Kidney (tissue), 14 donors: ENCODE data around the gene HEYL. TPM values are rescaled to one million over a fixed set of nuclear protein-coding genes. Genes with fewer than 3 reads are reported as not detected.

Experiments
- DNase-seq, 5 donors: peaks; one replicate each; pipeline ENCODE4 v3.0.0-alpha.2; 2013 to 2020
- FAIRE-seq: peaks from 2 replicates; lab custom pipeline; 2012; peaks lifted over from hg19 to GRCh38; lab: Jason Lieb, UNC
- H3K27ac ChIP-seq, 2 donors: one replicate each; pipeline ENCODE4 v1.7.0; 2013; ENCODE audit warnings: low read depth in 2 of 2, low read length in 2 of 2, inconsistent platforms in 1 of 2
- H3K27me3 ChIP-seq: one replicate; pipeline ENCODE4 v1.7.1; 2013; ENCODE audit warnings: low read length, inconsistent platforms; ENCODE audit not compliant: control insufficient read depth, insufficient read depth
- H3K36me3 ChIP-seq, 3 donors: one replicate each; pipeline versions ENCODE4 v1.7.0 to v1.7.1; 2013; ENCODE audit warnings: low read length in 3 of 3, control low read depth in 1 of 3, inconsistent platforms in 1 of 3; ENCODE audit not compliant: insufficient read depth in 3 of 3, control insufficient read depth in 2 of 3
- H3K4me1 ChIP-seq, 3 donors: one replicate each; pipeline versions ENCODE4 v1.7.0 to v1.7.1; 2013; ENCODE audit warnings: low read length in 3 of 3, inconsistent platforms in 1 of 3, low read depth in 1 of 3; ENCODE audit not compliant: control insufficient read depth in 2 of 3, insufficient read depth in 2 of 3
- H3K4me3 ChIP-seq, 3 donors: one replicate each; pipeline versions ENCODE4 v1.7.0 to v1.8.1; 2013; ENCODE audit warnings: low read length in 3 of 3, control low read depth in 1 of 3, inconsistent platforms in 1 of 3
- H3K9ac ChIP-seq, 3 donors: one replicate each; pipeline versions ENCODE4 v1.7.0 to v1.7.1; 2013; ENCODE audit warnings: low read length in 3 of 3, control low read depth in 1 of 3, inconsistent platforms in 1 of 3
- H3K9me3 ChIP-seq, 3 donors: one replicate each; pipeline versions ENCODE4 v1.7.0 to v1.7.1; 2013; ENCODE audit warnings: low read length in 3 of 3, control low read depth in 1 of 3, inconsistent platforms in 1 of 3; ENCODE audit not compliant: control insufficient read depth in 2 of 3, insufficient read depth in 1 of 3
- intact Hi-C: fragments of 100-400 bp; cut with DNase I; formaldehyde crosslinking; loops from one replicate; pipeline ENCODE4 v1.11.1; 2022
- polyA plus RNA-seq: library from polyadenylated mRNA; stranded (reverse); fragments of 350-450 nt; fragmentation: Illumina TruSeq; extraction: RNeasy Lipid Tissue Mini Kit (QIAGEN cat#74804); gene quantifications from one replicate; pipeline ENCODE4 v1.2.3, GENCODE V29; 2014; ENCODE audit warnings: low read depth, low replicate concordance; ENCODE audit not compliant: insufficient read depth
- total RNA-seq: library from RNA; stranded (reverse); fragmentation: NEBNext Ultra II Directional; extraction: Animal tissue kit (Norgen Biotek cat#: 25700); gene quantifications from one replicate; pipeline ENCODE4 v1.2.1, GENCODE V29; 2021
- TF ChIP-seq, protein P1 (sequence below): IDR thresholded peaks from 3 replicates; pipeline ENCODE4 v1.5.1; 2012; ENCODE audit warnings: mild to moderate bottlenecking, moderate library complexity, borderline replicate concordance; ENCODE audit not compliant: insufficient read depth; ENCODE audit errors: extremely low read depth
- donor health status: control.
- donor health status: control.
- donor health status: control.
- donor health status: control.
- donor health status: control.
- donor health status: DM: yes; HTN: yes; CAD: no.
- donor health status: Normal renal cell carcinoma (clear cell type).

HEYL gene
- total and polyA plus RNA-seq, 2 donors from 2014 or later = 7.2 to 32.8 TPM

DNA sequence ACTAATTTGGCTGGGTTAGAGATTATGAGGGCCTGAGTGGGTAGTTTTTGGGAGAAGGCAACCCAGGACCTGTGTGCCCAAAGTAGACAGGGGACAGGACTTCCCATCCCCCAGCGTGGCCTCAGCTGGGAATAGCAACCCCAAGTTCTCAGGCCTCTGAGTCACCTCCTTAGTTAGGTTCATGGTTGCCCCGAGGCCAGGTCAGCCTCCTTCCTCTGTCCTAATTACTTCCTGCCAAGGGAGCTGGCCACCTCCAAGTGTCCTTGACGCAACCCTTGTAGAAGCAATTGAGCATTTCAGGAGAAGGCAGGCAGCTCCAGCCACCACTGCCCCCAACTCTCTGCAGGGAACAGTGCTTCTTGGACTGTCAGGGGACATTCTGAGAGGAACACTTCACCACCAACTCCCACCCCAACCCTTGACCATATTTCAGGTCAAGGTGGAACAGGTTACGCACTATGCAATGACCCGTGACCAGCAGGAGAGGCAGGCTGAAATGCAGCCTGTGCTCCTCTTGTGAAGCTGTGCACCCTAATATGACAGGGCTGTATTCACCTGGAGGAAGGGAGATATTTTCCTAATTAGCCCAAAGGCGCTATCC is 37.6 kb upstream of the HEYL start:
- H3K27ac ChIP-seq = peak overlapping the region in 1 of 2 donors; percentile 2
- H3K9me3 ChIP-seq = no peaks in the 10 kb centered on the region
- TF ChIP-seq, protein P1, sequence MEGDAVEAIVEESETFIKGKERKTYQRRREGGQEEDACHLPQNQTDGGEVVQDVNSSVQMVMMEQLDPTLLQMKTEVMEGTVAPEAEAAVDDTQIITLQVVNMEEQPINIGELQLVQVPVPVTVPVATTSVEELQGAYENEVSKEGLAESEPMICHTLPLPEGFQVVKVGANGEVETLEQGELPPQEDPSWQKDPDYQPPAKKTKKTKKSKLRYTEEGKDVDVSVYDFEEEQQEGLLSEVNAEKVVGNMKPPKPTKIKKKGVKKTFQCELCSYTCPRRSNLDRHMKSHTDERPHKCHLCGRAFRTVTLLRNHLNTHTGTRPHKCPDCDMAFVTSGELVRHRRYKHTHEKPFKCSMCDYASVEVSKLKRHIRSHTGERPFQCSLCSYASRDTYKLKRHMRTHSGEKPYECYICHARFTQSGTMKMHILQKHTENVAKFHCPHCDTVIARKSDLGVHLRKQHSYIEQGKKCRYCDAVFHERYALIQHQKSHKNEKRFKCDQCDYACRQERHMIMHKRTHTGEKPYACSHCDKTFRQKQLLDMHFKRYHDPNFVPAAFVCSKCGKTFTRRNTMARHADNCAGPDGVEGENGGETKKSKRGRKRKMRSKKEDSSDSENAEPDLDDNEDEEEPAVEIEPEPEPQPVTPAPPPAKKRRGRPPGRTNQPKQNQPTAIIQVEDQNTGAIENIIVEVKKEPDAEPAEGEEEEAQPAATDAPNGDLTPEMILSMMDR = no peak
- no peak for FAIRE-seq
- intact Hi-C loops = no loop called here
- peaks cover 0 to 7% (median 0%) of the 10 kb centered on the region in 3 donors for H3K4me1 ChIP-seq
- no peak overlapping the region for H3K4me3 ChIP-seq
- peak in 1 of 5 donors; percentile 79 for DNase-seq
- peaks cover 4% of the 10 kb centered on the region for H3K27me3 ChIP-seq
- H3K36me3 ChIP-seq = no peaks in the 10 kb centered on the region
- no peak overlapping the region for H3K9ac ChIP-seq

DNA sequence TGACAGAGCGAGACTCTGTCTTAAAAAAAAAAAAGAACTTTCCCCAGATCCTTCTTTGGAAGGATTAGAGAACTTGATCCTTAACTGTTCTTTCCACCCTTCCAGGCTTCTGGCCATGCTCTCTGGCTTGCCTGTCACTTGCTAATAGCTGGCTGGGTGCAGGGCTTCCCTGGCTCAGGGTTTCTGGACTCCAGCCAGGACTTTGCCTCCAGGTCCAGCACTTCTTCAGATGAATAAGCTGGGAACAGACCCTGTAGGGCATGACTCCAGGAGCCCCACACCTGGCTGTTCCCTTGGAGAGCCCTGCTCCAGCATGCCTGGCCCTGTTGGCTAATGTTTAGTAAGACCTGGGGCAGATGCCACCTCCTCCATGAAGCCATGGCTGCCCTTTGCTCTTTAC is 35.8 kb upstream of the HEYL start:
- Histone ChIP-seq H3K9ac (no peak overlapping the region), H3K4me1 (peaks cover 0 to 9% (median 0%) of the 10 kb centered on the region in 3 donors), H3K4me3 (no peak overlapping the region), H3K27me3 (peaks cover 3% of the 10 kb centered on the region), H3K27ac (no peak overlapping the region), H3K9me3 (no peaks in the 10 kb centered on the region), H3K36me3 (no peaks in the 10 kb centered on the region)
- TF ChIP-seq, protein P1 = no peak
- intact Hi-C loops = no loop called here
- no peak for FAIRE-seq
- DNase-seq = peak in 1 of 5 donors; percentile 78

DNA sequence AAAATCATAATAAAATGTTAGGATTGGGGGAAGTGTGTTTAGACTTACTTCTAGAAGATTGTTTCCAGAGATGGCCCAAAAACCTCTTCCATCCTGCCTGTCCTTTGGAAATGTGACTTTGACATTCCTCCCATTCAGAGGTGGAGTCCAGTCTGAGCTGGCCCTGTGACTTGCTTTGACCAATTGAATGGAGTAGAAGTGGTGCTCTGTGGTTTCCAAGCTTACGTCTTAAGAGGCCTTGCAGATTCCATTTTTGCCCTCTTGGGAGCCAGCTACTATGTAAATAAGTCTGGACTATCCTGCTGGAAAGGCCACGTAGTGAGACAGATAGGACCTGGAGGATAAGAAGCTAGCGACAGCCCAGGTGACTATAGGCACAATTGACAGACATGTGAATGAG is 33.8 kb upstream of the HEYL start:
- TF ChIP-seq, protein P1 = no peak
- peaks cover 0 to 9% (median 0%) of the 10 kb centered on the region in 3 donors for H3K4me1 ChIP-seq
- peaks cover 3% of the 10 kb centered on the region for H3K27me3 ChIP-seq
- H3K9me3 ChIP-seq = no peaks in the 10 kb centered on the region
- H3K36me3 ChIP-seq = no peaks in the 10 kb centered on the region
- no peak for FAIRE-seq
- H3K9ac ChIP-seq = no peak overlapping the region
- intact Hi-C loops = no loop called here
- no peak overlapping the region for H3K27ac ChIP-seq
- H3K4me3 ChIP-seq = no peak overlapping the region
- DNase-seq = no peak
